ENCODE data around the gene PTDSS2.
"Not testable (repeated sequence)": the region's sequence is repeated elsewhere in the genome, so short reads cannot be mapped to it uniquely, and the experiment has no call there.

PTDSS2 gene

GRCh38 chr11:452203-452744, 2.2 kb downstream of the PTDSS2 start:
- DNase-seq = no peak

GRCh38 chr11:452916-453527, 2.9 kb downstream of the PTDSS2 start:
- DNase-seq = no peak

- no peak for DNase-seq
These were observed 3.5 kb downstream of the PTDSS2 start for GRCh38 chr11:453564-453963.

GRCh38 chr11:454043-454442, 4.0 kb downstream of the PTDSS2 start:
- DNase-seq = no peak

GRCh38 chr11:454801-455565, 4.9 kb downstream of the PTDSS2 start:
- DNase-seq = no peak

GRCh38 chr11:455566-456147, 5.6 kb downstream of the PTDSS2 start:
- DNase-seq = no peak

- DNase-seq = no peak
These were observed 6.5 kb downstream of the PTDSS2 start for GRCh38 chr11:456533-456932.

- no peak for DNase-seq
These were observed 7.2 kb downstream of the PTDSS2 start for GRCh38 chr11:457111-457760.

GRCh38 chr11:459511-460220, 9.6 kb downstream of the PTDSS2 start:
- no peak for DNase-seq

- DNase-seq = no peak
These were observed 10.5 kb downstream of the PTDSS2 start for GRCh38 chr11:460331-461199.

GRCh38 chr11:461626-462025, 11.5 kb downstream of the PTDSS2 start:
- no peak for DNase-seq

- DNase-seq = no peak
These were observed 12.2 kb downstream of the PTDSS2 start for GRCh38 chr11:462107-462890.

GRCh38 chr11:464316-464715, 14.2 kb downstream of the PTDSS2 start:
- no peak for DNase-seq

- no peak for DNase-seq
These were observed 15.9 kb downstream of the PTDSS2 start for GRCh38 chr11:465896-466530.

GRCh38 chr11:468036-468435, 18.0 kb downstream of the PTDSS2 start:
- DNase-seq = no peak

GRCh38 chr11:468493-468892, 18.4 kb downstream of the PTDSS2 start:
- DNase-seq = no peak

- not testable (repeated sequence) for DNase-seq
These were observed 19.1 kb downstream of the PTDSS2 start for GRCh38 chr11:469026-469683.

- no peak for DNase-seq
These were observed 19.8 kb downstream of the PTDSS2 start for GRCh38 chr11:469684-470560.
